ENCODE results near the gene ALDOB.

ALDOB gene

GRCh38 chr9:101460965-101461364 lies 25.4 kb upstream of the ALDOB start:
- DNase-seq (ENCODE audit: low read depth), result no peak
- TF ChIP-seq CTCF (conservative IDR thresholded peaks at IDR 0.05; ENCODE audit: control insufficient read depth, insufficient read depth, low read depth, low read length), result no peak
- H3K4me3 ChIP-seq (ENCODE audit: control insufficient read depth, low read depth, low read length), result no peak overlapping the region

GRCh38 chr9:101458963-101459631 lies 23.5 kb upstream of the ALDOB start:
- peak; percentile 88 for TF ChIP-seq CTCF (conservative IDR thresholded peaks at IDR 0.05; ENCODE audit: control insufficient read depth, insufficient read depth, low read depth, low read length)
- peak; percentile 78 for DNase-seq (ENCODE audit: low read depth)

GRCh38 chr9:101457003-101457402 lies 21.4 kb upstream of the ALDOB start:
- H3K4me3 ChIP-seq (ENCODE audit: control insufficient read depth, low read depth, low read length), result no peak overlapping the region
- TF ChIP-seq CTCF (conservative IDR thresholded peaks at IDR 0.05; ENCODE audit: control insufficient read depth, insufficient read depth, low read depth, low read length), result peak; percentile 11
- no peak for DNase-seq (ENCODE audit: low read depth)

More at GRCh38 chr9:101458963-101459631, 23.5 kb upstream of the ALDOB start:
- H3K4me3 ChIP-seq (ENCODE audit: control insufficient read depth, low read depth, low read length), result no peak overlapping the region

GRCh38 chr9:101455656-101456240 lies 20.2 kb upstream of the ALDOB start:
- no peak overlapping the region for H3K4me3 ChIP-seq (ENCODE audit: control insufficient read depth, low read depth, low read length)
- no peak for TF ChIP-seq CTCF (conservative IDR thresholded peaks at IDR 0.05; ENCODE audit: control insufficient read depth, insufficient read depth, low read depth, low read length)
- peak; percentile 73 for DNase-seq (ENCODE audit: low read depth)

DNA sequence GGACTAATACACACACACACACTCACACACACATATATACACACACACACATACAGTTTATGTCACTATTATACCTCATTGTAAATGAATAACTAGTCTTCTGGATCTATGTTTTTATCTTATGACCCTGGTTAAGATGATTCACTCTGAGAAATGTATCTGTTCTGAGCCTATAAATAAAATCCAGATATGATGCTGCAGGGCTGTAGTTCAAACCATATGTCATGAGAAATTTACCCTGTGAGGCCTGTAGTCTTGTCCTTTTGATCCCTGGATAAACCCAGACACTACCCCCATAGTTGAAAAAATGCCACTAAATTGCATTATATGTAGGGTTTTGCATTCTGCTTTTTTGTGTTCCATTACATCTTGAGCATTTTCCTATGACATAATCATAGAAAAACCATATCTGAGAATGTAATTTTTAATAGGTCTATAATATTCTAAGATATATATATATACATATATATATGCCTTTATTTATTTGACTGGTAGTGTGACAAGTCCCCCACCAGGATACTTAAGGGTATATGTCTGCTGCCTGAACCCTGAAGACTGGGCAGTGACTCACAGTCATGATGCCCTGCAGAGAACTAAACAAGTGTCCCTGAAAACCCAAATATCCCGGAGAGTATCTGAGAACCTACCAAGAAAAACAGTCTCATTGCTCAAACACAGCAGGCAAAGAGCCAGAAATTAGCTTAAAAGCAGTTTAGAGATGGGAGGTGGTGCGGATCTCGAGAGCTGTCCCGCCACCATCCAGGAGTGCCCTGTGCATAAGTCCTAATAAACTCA lies 18.4 kb upstream of the ALDOB start:
- no peak for TF ChIP-seq CTCF (conservative IDR thresholded peaks at IDR 0.05; ENCODE audit: control insufficient read depth, insufficient read depth, low read depth, low read length)
- H3K4me3 ChIP-seq (ENCODE audit: control insufficient read depth, low read depth, low read length), result no peak overlapping the region
- DNase-seq (ENCODE audit: low read depth), result peak; percentile 54

- no peak for DNase-seq (ENCODE audit: low read depth)
- no peak for TF ChIP-seq CTCF (conservative IDR thresholded peaks at IDR 0.05; ENCODE audit: control insufficient read depth, insufficient read depth, low read depth, low read length)
- no peak overlapping the region for H3K4me3 ChIP-seq (ENCODE audit: control insufficient read depth, low read depth, low read length)
Observed at GRCh38 chr9:101451498-101451897, 15.9 kb upstream of the ALDOB start.
